NCI-H146 (cell line): ENCODE measurements around the gene LRBA.
"Not testable (repeated sequence)": the region's sequence is repeated elsewhere in the genome, so short reads cannot be mapped to it uniquely, and the experiment has no call there.

Experiments
- DNase-seq: peaks from one replicate; lab custom pipeline; 2025; lab: John Stamatoyannopoulos, UW

LRBA gene

DNA sequence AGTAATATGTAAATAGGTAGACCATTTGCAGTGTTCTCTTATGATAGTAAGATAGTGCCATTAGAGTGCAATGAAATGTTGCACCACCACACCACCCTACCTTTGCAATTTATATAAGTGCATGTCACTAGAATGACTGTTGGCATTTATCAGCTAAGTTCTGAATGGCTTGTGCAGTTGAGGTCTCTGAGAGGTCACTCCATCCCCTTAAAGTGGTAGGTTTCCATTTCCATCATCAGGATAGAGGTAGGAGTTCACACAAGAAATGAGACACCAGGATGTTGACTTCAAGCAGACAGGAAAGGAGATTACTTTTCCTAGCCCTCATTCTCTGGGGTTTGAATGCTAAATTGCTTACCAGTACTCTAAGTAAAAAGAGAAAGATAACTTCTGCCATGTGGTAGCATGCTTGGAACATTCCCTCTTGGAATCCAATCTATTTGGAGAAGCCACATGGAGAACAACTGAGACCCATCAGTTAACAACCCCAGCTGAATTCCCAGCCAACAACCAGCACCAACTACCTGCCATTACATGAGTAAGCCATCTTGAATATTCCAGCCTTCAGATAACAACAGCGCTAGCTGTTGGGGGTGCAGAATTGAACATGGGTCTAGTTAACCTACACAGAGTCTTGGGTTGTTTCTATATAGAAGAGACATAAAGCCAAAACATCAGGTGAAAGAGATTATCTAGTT, 6.7 kb upstream of the LRBA start:
- DNase-seq, result no peak

DNA sequence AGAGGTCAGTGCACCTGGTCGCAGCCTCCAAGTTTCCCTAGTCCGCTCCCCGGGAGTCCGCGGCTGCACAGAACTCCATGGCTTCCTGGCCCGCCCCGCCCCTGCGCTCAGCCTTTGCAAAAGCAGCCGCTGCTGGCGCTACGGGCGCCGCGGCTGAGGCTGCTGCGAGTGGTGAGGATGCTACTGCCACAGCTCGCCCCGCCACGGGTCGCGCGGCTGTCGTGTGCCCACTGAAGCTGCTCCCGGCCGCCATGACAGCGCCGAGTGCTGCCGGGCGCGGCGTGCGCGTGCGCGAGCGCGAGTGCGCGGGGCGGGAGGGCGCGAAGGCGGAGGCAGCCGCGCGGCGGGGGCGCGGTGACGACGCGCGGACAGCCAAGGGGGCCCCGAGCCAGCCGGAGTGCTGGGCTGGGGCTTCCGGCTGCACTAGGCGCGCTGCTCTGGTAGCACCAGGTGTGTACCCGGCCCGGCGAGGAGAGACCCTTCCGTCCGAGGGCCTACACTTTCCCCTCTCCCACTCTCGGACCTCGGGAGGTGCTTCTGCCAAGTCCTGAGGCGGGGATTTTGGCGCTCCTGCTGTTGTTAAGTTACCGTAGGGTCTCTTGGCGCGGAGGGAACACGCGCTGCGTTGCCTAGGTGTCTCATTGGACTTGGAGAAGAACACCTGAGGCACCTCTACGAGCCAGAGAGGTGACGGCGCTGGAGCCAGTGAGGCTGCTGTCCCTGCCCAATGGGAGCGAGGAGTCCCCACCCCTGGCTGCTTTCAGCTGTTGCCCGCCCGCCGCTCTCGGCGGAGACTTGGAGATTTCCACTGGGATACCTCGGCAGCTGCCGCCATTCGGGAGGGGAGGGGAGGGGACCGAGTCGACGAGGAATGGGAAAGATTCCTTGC, 619 bp upstream of the LRBA start:
- peak; percentile 91 for DNase-seq

DNA sequence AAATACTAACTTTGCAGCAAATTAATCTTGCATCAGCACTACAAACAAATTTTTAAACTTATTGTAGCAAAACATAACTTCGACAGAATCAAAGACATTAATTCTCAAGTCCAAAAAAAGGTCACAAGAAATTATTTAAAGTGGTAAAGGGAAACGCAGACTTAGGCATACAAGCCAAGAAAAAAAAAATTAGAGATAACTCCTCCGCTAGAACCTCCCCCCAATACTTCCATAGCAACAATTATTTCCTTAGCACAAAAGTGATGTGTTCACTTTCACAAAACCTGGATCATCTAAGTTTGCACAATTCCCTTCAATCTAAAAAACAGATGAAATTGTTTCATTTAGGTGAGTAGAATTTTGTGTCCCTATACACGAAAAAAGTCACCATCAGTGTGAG, 1.1 kb downstream of the LRBA start:
- no peak for DNase-seq

DNA sequence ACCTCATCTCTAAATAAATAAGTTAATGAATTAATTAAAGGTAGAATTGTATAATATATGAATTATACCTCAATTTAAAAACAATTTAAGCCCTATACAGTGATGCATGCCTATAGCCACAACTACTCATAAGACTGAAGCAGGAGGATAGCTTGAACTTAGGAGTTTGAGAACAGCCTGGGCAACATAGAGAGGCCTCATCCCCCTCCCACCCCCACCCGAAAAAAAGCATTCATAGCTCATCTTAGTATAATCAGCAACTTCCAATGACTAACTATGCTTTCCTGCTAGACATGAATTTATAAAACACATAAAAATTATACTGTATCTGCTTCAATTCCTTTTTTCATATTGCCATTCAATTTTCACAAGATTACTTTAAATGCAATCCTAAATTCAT, 1.6 kb downstream of the LRBA start:
- DNase-seq, result no peak

DNA sequence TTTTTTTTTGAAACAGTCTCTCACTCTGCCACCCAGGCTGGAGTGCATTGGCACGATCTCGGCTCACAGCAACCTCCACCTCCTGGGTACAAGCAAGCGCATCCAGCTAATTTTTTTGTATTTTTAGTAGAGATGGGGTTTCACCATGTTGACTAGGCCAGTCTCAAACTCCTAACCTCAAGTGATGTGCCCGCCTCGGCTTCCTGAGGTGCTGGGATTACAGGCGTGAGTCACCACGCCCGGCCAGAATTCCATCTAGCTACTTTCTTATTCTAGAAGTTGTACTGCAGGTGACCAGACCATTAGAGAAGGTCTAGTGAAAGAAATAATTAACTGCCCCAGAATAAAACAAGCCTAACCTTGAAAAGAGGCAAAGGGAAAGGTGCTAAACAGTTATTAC, 2.3 kb downstream of the LRBA start:
- DNase-seq, result peak; percentile 2

DNA sequence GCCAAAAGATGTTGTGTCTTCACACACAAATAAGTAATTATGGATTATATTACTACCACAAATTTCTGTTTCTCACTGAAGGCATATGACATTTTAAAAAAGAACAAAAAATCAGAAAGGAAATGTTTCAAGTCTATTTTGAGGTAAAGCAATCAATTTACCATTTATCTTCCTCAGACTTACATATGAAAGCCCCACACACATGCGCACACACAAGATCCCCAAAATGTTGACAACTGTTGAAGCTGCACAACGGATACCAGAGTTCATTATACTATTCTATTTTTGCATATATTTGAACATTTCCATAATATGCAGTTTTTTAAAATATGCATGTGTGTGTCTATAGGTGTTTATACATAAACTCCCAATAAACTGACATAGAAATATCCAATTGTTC, 2.7 kb downstream of the LRBA start:
- no peak for DNase-seq

DNA sequence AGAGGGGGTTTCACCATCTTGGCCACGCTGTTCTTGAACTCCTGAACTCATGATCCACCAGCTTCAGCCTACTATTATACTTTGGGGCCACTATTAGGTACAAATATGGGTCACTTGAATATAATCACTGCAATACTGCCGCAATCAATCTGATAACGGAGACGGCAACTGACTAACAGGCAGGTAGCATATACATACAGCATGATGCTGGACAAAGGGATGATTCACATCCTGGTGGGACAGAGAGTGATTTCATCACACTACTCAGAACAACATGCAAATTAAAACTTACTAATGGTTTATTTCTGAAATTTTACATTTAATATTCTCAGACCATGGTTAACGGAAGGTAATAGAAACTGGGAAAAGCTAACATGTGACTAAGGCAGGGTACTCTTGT, 10.9 kb downstream of the LRBA start:
- DNase-seq, result no peak

DNA sequence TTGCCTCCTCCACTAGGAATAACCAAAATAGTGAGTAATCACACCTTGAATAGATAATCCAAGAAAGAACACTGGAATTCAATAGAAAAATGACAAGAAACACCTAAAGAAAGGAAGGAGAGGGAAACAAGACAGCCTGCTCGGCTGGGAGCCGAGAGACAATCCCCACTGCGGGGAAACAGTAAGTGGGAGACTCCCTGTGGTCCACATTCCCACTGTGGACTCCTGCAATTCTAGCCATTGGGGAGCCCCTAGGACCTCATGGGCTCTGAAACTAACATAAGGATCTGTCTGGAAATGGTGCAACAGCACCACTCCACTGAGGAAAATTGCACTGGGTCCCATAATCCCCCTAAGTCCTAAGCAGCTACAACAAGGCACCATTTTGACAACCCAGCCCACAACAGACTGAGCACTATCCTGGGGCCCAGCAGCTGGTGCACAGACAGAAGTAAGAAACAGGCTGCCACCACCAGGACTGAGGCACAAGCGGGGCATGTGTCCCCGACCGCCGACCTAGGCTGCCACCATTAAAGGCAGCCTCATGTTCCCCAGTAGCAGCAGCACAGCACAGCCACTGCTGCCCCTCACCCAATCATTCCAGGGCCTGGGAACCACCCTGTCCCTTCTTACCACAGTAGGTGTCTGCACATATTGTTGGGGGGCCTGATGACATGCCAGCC, 14.2 kb downstream of the LRBA start:
- DNase-seq, result no peak

DNA sequence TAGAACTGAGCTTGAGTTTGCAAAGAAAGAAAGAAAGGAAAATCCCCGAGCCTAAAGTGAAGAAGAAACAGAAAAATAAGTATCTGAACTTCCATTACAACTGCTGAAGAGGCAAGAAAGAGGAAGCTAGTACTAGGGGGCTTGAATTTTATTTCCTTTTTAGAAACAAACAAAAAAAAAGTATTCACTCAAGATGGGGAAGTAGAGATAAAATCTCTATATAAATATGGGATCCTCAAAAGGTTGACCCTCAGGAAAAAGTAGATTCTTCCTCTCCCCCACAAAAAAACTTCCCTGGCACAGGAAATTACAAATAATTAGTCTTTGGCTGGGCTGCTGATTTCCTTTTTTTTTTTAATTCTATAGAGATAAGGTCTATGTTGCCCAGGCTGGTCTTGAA, 16.0 kb downstream of the LRBA start:
- no peak for DNase-seq

DNA sequence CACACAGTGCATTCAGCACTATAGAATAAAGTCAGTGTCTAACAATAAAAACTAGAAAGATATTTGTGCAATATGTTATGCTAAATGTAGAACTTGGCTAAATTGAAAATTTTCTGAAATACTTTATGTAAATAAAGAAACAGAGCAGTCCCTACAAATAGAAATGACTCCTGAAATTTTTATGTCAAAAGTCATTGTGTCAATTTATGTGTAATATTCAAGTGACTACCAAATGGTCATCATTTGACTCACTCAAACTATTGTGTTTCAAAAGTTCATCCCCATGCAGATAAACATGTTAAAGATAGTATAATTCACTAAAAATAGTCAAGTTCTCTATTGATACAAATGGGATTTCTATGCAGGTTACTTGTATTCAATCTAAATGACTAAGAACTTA, 17.9 kb downstream of the LRBA start:
- no peak for DNase-seq

DNA sequence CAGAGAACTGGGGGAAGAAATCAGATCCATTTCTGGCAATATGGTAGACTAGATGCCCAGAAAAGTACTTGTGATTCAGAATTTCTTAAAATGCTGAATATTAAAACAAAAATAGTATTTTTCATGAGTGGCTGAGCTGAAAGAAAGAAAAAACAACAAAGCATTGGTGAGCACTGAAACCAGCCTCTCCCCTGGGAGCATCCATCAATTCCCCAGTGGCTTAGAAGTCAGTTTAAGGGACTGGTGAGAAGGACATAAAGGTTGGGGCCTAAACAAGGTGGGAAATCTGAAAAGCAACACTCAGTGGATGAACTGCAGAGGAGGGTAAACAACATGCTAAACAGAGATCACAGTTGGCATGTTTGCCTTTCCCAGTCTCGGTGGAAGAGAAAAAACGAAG, 20.4 kb downstream of the LRBA start:
- DNase-seq, result no peak

DNA sequence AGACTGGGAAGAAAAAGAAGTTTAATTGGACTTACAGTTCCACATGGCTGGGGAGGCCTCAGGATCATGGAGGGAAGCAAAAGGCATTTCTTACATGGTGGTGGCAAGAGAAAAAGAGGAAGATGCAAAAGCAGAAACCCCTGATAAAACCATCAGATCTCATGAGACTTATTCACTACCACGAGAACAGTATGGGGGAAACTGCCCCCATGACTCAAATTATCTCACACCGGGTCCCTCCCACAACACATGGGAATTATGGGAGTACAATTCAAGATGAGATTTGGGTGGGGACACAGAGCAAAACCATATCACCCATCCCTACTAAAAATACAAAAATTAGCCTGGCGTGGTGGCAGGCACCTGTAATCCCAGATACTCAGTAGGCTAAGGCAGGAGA, 21.5 kb downstream of the LRBA start:
- not testable (repeated sequence) for DNase-seq

DNA sequence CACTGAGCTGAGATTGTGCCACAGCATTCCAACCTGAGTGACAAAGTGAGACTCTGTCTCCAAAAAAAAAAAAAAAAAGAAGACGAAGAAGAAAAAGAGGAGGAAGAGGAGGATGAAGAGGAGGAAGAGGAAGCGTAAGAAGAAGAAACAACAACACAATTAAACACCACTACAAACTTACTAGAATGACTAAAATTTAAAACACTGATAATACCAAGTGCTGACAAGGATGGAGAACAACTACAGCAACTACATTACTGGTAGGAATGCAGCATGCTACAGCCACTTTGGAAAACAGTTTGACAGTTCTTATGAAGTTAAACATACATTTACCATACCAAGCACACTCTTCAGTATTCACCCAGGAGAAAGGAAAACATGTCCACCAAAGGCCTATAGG, 24.1 kb downstream of the LRBA start:
- no peak for DNase-seq

DNA sequence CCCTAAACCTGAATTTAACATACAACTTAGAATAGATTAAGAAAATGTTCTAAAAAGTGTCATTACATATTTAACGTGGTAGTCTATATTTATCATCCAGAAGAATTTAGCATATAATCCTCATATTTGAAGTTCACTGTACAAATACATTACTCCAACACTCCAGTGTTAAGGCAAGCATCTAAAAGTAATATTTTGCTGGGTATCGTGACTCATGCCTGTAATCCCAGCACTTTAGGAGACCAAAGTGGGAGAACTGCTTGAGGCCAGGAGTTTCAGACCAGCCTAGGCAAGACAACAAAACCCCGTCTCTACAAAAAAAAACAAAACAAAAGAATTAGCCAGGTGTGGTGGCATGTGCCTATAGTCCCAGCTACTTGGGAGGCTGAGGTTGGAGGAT, 24.8 kb downstream of the LRBA start:
- no peak for DNase-seq

DNA sequence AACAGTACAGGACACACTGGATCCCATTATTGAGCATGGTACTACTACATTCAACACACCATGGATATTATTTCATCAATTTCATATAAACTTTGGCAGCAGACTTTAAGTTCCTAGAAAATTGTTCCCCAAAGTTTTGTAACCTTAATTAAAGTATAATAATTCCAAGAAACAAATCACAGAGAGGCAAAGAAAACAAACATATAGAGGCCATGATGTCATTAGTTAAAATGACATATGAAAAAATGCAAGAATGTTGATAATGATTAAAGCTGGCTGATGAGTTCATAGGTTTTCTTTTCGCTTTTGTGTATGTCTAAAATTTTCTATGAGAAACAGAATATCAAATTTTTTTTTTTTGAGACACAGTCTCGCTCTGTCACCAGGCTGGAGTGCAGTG, 26.8 kb downstream of the LRBA start:
- DNase-seq, result no peak

DNA sequence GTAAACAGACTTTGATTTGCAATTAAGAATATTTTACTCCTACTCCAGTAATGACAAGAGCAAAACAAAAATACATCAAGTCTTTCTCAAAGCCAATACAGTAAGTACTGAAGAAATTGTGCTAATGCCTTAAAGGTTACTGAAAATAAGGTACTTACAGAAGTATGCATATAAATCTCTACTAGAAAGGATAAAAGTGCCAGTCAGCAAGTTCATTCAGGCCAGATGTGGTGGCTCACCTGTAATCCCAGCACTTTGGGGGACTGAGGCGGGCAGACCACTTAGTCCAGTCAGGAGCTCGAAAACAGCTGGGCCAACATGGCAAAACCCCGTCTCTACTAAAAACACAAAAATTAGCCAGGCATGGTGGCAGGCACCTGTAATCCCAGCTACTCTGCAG, 27.9 kb downstream of the LRBA start:
- DNase-seq, result no peak

DNA sequence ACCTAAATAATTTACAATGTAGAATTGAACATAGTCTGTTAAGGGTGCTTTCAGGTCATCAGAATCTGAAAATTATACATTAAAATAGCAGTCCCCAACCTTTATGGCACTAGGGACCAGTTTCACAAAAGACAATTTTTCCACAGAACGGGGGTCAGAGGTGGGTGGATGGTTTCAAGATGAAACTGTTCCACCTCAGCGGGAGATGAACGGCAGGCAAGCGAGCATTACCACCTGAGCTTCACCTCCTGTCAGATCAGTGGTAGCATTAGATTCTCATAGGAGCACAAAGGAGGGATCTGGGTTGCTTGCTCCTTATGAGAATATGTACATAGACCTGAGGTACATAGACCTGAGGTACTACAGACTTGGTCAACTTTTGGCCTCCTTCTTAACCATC, 29.0 kb downstream of the LRBA start:
- DNase-seq, result no peak

DNA sequence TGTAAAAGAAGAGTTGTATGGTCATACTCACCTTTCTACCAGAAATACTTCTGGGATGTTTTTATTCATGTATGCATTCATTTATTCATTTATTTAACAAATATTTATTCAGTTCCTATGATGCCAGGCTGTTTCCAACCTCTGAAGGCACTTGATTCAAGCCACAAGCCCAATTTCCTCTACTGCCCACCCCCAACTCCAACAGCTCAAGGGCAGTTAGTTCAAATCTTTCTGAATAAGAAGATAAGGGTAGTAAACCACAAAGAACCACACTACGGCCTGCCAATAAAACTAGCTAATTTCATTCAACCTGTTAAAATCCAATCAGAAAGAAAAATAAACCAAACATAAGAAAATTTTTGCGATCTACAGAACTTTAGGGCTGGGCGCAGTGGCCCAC, 31.2 kb downstream of the LRBA start:
- DNase-seq, result no peak

DNA sequence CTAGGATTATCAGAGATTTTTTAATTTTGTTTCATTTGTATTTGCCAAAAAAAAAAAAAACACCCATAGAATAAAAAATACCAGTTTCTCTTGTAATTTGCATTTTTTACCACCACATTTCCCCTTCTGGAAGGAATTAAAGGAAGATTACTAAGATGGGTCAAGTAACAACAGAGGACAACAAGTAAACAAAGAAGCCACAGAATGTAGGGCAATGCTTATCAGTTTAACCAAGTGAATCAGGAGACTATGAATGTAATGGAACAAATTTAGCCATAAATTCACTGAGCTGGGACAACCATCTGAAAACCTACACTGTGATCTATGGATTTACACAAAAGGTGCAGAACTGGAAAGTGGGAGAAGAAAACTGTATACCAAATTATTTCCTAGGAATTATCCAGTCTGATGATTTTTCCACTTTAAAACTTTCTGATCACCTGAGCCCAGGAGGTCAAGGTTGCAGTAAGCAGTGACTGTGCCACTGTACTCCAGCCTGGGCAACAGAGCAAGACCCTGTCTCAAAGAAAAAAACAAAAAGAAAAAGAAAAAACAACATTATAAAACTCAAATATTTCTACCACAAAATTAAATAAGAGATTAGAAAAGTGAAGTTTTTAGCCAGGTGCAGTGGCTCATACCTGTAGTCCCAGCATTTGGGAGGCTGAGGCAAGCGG, 32.4 kb downstream of the LRBA start:
- no peak for DNase-seq

DNA sequence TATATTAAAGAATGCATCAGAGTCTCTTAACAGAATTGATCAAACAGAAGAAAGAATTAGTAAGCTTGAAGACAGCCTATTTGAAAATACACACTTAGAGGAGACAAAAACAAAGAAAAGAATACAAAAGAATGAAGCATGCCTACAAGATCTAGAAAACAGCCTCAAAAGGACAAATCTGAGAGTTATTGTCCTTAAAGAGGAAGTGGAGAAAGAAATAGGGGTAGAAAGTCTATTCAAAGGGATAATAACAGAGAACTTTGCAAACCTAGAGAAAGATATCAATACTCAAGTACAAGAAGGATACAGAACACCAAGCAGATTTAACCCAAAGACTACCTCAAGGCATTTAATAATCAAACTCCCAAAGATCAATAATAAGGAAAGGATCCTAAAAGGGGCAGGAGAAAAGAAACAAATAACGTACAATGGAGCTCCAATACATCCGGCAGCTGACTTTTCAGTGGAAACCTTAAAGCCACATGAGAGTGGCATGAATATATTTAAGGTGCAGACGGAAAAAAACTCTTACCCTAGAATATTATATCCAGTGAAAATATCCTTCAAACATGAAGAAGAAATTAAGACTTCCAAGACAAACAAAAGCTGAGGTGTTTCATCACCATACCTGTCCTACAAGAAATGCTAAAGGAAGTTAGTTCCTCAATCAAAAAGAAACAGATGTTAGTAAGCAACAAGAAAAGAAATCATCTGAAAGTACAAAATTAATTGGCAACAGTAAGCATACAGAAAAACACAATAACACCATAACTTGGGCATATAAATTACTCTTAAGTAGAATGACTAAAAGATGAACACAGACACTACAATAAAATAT, 36.1 kb downstream of the LRBA start:
- DNase-seq, result no peak

DNA sequence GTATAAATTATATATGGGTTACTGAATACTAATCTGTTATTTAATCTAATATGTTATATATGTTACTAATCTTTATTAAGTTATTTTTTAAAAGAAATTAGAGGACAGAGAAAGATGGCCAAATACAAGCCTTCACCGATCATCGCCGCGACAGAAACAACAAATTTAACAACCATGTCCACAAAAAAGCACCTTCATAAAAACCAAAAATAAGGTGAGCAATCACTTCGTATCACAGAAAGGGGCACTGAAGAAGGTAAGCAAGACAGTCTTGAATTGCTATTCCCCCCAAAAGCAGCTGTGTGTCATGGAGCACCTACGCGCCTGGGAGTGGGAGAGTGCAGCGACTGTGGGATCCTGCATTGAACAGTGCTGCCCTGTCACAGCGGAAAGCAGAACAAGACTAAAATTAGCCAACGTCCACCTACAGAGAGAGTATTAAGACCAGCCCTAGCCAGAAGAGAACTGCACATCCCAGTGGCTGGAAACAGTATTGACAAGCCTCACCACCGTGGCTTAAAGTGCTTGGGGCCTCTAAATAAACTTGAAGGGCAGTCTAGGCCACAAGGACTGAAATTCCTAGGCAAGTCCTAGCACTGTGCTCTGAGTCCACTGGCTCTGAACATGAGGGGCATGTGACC, 38.5 kb downstream of the LRBA start:
- no peak for DNase-seq
